ENCODE data around the gene PLCB4. TPM values are rescaled to one million over a fixed set of nuclear protein-coding genes. Genes with fewer than 3 reads are reported as not detected.

Gene PLCB4
- total RNA-seq, 1 experiment from 2014 or later: 12.6 TPM

- TF ChIP-seq PRDM15 (CRISPR knock-in tag; IDR thresholded peaks at IDR 0.05): no peak
- TF ChIP-seq TEAD1 (CRISPR knock-in tag; IDR thresholded peaks at IDR 0.05): no peak
- no peak for TF ChIP-seq USF1 (CRISPR knock-in tag; IDR thresholded peaks at IDR 0.05)
- TF ChIP-seq OVOL2 (CRISPR knock-in tag; IDR thresholded peaks at IDR 0.05; ENCODE audit: borderline replicate concordance): no peak
- no peak for TF ChIP-seq MXD4 (CRISPR knock-in tag; IDR thresholded peaks at IDR 0.05; ENCODE audit: borderline replicate concordance)
- TF ChIP-seq GABPB1 (CRISPR knock-in tag; IDR thresholded peaks at IDR 0.05): no peak
- TF ChIP-seq ZNF219 (CRISPR knock-in tag; IDR thresholded peaks at IDR 0.05; ENCODE audit: borderline replicate concordance): no peak
These were observed 111.0 kb downstream of the PLCB4 start (continued) for GRCh38 chr20:9179867-9180266.

- ChIA-PET CTCF (interaction anchor here (0.9 to 1.3 kb wide), 3 partner anchors 35 to 368 kb away, joined by 3 read pairs; no protein-coding TSS in a partner anchor), POLR2A (no interaction called here)
- DNase-seq (ENCODE audit: low spot score): no peak
- peaks cover 37% of the 10 kb centered on the region for H3K4me1 Mint-ChIP-seq
- peak overlapping the region; percentile 57 for H3K27ac Mint-ChIP-seq
- H3K27me3 Mint-ChIP-seq (ENCODE audit: low read depth): no peaks in the 10 kb centered on the region
- H3K4me3 Mint-ChIP-seq: no peak overlapping the region
- no peak for TF ChIP-seq MXD4 (CRISPR knock-in tag; IDR thresholded peaks at IDR 0.05; ENCODE audit: borderline replicate concordance)
- no peak for TF ChIP-seq NR1H2 (CRISPR knock-in tag; IDR thresholded peaks at IDR 0.05)
- peak; percentile 12; the same call in 1 of the 2 replicates for TF ChIP-seq ZNF423 (CRISPR knock-in tag; IDR thresholded peaks at IDR 0.05)
- 0 out of 2 replicates have a peak, but pooled peaks have one; percentile 19 for TF ChIP-seq ZSCAN18 (CRISPR knock-in tag; IDR thresholded peaks at IDR 0.05)
- no peak for TF ChIP-seq ZNF671 (CRISPR knock-in tag; IDR thresholded peaks at IDR 0.05)
- no peak for TF ChIP-seq IRF2 (CRISPR knock-in tag; IDR thresholded peaks at IDR 0.05; ENCODE audit: borderline replicate concordance, low read depth)
- TF ChIP-seq PRRX2 (CRISPR knock-in tag; IDR thresholded peaks at IDR 0.05): no peak
- peak; percentile 80 for ATAC-seq
- peaks cover 20% of the 10 kb centered on the region for H3K9me3 Mint-ChIP-seq
- H3K36me3 Mint-ChIP-seq: peaks cover 4% of the 10 kb centered on the region; the same call in 1 of the 2 replicates
These were observed 111.8 kb downstream of the PLCB4 start for GRCh38 chr20:9180481-9181257.

- CTCF ChIA-PET: no interaction called here
These were observed 116.6 kb downstream of the PLCB4 start for GRCh38 chr20:9185511-9185910.

More at GRCh38 chr20:9185511-9185910, 116.6 kb downstream of the PLCB4 start:
- Mint-ChIP-seq H3K27me3 (ENCODE audit: low read depth) (no peaks in the 10 kb centered on the region), H3K27ac (peak overlapping the region; percentile 58), H3K4me3 (no peak overlapping the region), H3K9me3 (peaks cover 14% of the 10 kb centered on the region), H3K4me1 (peaks cover 32% of the 10 kb centered on the region), H3K36me3 (peaks cover 4% of the 10 kb centered on the region; the same call in 1 of the 2 replicates)
- POLR2A ChIA-PET: no interaction called here
- DNase-seq (ENCODE audit: low spot score): no peak
- ATAC-seq: peak; percentile 29
- no peak for TF ChIP-seq ZNF671 (CRISPR knock-in tag; IDR thresholded peaks at IDR 0.05)
- no peak for TF ChIP-seq TP53 (CRISPR knock-in tag; IDR thresholded peaks at IDR 0.05)
- no peak for TF ChIP-seq ERG (CRISPR knock-in tag; IDR thresholded peaks at IDR 0.05)
- TF ChIP-seq FOXK1 (CRISPR knock-in tag; IDR thresholded peaks at IDR 0.05): no peak
- TF ChIP-seq IRF1 (CRISPR knock-in tag; IDR thresholded peaks at IDR 0.05): no peak

All from WTC11 (cell line).